Ramos (cell line): ENCODE results near the gene DYNLRB1.

ENCODE experiments used
- in situ Hi-C: fragments of 300-500 bp; cut with MboI; formaldehyde crosslinking; loops from one replicate; pipeline ENCODE4 v1.14.3; 2022; ENCODE audit warnings: low sequenced_read_pairs; ENCODE audit not compliant: unreplicated experiment

DYNLRB1 gene

DNA sequence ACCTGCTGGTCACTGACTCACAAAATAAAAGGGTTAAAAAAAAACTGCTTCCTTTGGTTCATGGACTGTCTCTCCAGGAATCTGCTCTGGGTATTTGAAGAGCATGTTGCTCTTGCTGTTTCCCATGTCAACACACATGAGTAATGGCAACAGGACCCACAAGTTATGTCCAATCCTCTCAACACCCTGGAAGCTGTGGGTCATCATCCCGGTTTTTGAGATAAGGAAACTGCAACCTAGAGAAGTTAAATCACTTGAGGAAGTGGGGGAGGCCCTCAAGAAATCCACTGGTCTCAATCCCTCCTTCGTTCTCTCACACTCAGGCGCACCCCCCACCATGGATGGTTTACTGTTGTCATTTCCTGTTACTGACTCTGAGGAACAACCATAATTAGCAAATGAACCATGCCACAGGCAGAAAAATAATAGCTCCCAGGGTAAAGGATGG, 54.7 kb downstream of the DYNLRB1 start:
- in situ Hi-C loops = no loop called here

DNA sequence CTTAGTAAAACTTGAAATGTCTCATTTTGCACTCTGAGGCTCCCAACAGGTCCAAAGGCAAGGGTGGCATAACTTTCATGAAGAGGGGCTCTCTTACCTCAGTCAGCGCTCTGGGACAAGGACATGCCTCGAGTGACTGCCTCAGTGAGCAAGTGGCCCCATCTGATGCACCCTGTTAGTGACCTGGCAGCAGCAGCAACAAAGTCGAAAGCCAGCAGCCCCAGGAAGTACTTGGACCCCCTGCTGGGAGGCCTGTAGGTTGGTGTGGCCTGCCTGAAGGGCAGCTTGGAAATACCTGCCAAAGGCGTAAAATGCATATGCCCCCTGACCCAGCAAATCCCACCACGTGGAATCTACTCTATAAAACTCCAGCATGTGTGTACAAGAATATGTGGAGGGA, 55.5 kb downstream of the DYNLRB1 start:
- in situ Hi-C loops = no loop called here

DNA sequence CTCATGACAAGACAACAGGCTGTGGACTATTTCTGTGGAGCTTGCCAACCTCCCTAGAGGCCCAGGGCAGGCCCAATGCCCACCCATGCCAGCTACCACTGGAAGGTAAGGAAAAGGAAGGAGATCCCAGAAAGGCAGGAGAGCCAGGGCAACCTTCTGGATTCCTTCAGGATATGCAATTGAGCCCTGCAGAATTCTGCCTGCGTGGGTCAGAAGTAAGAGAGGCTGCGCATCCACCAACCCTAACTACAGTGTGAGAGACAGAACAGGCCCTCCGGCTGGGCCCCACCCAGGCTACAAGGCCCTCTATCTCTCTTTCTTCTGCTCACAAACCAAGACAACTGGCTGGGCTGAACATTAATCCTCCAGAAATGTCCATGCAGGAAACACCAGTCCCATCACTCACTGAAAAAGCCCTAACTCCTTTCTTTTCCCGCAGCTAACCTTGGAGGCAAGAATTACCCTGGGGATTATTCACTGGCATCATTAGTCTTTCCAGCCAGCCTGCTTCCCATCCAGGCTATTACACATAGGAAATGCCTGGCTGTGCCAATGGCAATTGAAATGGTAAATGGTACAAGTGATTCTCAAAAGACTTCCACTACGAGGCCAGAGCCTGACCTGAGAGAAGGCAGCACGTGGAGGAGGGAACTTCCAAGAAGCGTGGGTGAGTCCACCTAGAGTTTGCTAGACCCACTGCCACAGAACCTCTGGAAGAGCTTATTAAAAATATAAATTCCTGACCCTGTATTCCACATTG, 57.5 kb downstream of the DYNLRB1 start:
- in situ Hi-C loops = no loop called here

DNA sequence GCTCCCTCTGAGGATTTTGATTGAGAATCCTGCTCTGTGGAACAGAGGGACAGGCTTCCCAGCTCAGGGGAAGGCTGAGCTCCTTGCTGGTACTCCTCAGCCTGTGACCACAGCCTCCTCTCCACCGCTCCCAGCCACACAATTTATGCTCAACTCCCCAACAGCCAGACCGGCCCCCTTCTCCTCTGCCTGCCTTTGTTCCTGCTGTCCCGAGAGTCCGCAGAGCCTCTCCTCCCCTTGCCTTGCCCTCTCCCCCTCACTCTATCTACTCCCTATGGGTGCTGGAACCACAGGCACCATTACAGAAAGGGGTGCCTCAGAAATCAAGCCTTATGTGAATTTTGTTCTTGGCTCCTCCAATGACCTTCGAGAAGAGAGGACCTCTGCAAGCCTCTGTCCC, 58.2 kb downstream of the DYNLRB1 start:
- in situ Hi-C loops = no loop called here

DNA sequence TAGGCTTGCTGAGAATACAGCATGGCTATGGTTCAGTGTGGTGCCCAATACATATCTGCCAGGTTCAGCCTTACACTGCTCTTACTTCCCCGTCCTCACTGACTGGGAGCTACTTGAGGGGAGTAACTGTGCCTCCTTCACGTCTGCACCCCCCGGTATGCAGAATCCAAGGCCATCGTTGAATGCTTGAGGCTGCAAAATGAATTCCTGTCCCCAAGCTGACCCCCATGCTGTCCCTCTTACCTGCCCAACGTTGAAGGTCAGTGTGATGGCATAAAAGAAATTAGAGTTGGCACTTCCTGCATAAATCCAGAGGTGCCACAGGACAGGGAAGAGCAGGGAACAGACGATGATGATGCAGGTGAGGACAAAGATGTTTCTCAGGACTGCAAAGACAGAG, 58.6 kb downstream of the DYNLRB1 start:
- in situ Hi-C loops = no loop called here

DNA sequence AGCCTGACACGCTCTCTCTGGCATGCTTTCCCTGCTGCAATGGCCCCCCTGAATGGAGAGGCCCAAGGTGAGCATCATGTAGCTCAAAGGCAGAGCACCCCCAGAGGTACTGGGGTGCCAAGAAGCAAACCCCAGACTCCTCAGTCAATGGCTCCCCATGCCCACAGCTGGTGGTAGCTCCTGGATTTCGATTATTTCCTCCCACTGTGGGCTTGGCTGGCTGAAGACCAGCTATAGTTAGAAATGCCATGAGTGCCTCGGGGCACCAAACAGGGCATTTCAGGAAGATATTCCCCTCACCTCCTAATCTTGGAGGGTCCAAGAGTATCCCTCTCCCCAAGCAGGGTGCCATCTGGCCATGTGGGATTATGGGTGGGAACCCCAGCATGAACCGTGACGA, 59.0 kb downstream of the DYNLRB1 start:
- in situ Hi-C loops = no loop called here

DNA sequence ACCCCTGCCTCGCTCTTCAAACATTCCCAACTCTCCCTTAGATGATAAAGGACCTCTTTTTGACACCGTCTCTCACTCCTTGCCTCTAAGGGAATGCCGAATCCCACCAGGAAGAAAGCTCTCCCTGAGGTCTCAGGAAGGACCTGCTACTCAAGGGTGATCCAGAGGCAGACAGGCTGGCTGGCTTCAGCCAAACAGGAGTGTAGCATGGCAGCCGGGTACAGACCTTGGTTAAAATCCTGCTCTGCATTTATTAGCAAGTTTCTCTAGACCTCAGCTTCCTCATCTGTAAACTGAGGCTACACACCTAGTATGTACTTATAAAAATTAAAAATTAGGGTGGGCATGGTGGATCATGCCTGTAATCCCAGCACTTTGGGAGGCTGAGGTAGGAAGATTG, 59.5 kb downstream of the DYNLRB1 start:
- in situ Hi-C loops = no loop called here

DNA sequence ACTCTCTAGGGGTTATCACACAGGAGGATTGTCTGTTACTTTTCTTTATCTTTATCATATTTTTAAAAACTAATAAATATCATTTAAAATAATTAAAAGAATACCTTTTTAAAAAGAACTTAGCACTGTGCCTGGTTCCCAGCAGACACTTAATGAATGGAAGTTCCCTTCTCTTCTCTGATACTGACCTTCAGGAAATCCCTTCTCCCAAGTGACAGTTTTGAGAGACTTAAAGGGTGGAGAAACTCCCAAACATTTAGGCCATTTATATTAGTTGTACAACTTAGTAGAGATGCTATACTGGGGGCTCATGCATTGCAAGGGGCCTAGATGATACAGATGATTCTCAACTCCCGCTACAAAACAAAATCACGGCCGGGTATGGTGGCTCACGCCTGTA, 60.8 kb downstream of the DYNLRB1 start:
- in situ Hi-C loops = no loop called here

DNA sequence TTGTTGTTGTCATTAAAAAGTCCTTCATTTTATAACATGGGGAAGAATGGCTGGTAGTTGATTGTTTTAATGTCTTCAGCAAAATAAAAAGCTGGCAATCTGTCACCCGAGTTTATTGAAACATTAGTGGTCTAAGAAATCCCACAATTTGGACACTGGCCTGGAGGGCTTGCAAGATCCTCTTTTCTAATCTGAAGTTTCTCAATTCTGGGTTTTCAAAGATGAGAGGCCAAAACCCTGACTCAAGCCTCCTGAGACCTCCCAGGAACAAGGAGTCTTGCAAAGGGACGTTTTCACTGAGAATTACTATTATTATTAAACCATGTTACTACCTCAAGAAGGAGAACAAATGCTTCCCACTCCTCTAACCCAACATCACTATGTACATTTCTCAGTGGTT, 61.8 kb downstream of the DYNLRB1 start:
- in situ Hi-C loops = no loop called here

DNA sequence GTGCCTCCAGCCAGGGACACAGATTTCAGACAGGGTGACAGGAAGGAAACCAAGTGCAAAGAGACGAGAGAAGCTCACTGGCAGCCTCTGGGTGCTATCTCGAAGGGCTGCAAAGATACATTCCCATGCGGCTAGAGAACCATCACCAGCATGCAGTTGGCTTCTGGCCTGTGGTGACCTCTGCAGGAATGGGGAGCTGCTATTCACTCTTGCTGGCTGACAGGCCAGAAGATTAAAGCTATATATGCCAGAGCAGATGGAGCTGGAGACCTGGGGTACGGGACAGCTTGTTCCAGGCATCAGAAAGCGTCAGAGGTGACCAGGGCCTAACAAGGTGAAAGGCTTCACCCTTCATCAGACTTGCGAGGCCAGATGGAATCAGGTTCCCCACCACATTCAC, 62.3 kb downstream of the DYNLRB1 start:
- in situ Hi-C loops = no loop called here

DNA sequence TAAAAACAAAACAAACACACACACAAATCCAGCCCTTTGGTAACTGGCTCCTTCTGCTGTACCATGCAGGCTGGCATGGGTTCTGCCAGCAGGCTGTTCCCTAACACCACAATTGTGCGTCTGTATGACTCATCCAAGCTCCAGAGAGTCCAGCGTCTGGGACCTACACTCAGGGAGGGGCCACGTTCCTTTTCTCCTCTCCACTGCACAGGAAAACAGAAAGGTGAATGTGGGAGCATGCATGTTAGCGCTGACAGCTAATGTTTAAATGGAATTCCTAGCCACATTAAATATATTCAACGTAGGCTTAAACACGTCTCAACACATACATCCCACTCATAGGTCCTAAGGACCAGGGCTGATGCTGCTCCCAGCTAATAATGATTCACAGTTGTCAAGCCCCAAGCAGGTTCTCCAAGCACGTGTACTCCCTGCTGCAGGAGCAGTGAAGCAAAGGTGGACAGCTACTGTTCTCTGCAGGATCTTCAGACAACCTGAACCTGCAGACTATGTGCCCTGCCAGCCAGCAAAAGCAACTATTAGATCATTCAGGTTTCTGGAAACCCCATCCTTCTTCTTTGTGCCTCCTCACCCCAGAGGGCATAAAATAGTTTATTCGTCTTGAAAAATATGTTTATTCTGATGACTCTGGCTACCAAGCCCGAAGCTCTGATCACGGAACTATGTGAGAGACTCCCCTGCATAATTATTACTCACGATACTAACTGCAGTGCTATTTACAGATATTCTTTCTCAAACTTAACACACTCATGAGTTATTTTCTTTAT, 63.2 kb downstream of the DYNLRB1 start:
- in situ Hi-C loops = no loop called here

DNA sequence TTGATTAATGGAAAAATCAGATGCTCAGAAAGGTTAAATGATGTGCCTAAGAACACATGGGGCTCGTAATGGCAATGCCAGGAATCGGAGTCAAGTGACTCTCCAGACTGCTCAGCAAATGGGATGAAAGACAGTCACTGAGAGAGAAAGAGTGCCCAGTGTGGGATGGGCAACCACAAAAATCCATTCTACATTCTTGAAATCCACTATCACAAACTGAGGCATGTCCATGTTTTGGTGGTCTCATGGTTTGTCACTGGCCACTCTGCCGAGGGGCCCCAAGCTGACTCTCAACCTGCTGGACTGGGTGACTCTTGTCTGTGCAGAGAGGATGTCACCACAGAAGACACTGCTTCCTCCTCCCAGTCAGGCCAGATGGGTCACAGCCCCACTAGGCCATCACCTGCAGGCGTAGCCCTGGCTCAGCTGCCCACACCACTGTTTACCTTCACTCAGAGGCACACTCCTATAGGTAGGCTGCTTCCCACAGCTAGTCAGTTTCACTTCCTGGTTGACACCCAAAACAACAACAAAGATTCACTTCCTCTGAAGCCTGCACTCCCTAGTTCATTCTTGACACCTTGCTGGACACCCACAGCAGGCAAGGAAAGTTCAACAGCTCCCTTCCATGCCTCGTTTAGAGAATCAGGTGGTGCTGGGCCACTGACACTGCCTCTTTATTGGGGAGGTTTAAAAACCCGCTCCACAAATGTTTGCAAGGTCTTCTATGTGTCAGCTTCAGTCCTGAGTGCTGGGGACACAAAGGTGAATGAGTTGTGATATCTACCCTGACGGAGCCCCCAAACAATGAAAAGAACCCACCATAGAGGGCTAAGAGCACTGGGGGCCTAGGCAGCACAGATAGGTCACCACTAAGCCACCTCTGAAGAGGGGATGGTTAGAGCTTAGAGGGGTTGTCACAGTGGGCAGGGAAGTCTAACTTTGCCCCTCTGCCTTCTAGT, 64.0 kb downstream of the DYNLRB1 start:
- in situ Hi-C loops = no loop called here

DNA sequence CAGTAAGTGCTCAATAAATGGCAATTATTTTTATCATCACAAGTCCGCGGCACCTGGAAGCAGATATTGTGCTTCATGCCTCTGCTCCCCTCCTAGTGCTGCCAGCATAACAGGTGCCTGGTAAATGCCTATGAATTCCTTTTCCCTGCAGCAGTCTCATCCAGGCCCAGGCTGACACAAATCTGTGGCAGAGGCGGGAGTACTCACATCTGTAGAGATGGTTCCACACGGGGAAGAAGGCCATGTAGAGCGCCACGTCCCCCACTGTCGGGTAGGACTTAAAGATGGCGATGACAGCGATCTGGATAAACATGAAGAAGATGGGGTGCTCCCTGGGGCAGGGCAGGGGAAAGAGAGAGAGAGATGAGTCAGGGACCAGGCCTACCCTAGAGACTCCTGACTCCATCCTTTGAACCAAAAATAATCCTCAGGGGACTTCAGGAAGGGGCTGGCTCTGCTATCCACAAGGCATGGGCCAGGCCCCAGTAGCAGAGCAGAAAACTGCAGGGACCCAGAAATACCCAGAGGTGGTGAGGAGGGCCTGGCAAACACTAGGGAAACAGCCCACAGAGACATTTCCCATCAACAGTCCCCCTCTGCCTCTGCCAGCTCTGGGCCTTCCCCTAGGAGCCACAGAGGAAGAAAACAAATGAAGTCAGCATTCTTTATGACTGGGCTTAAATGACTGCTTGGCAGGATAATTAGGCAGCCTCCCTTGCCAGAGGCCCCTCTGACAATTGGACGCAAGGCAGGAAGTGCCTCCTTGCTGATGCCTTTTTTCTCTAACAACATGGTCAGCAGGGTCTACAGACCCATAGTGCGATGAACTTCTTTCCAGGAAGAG, 65.3 kb downstream of the DYNLRB1 start:
- in situ Hi-C loops = no loop called here

DNA sequence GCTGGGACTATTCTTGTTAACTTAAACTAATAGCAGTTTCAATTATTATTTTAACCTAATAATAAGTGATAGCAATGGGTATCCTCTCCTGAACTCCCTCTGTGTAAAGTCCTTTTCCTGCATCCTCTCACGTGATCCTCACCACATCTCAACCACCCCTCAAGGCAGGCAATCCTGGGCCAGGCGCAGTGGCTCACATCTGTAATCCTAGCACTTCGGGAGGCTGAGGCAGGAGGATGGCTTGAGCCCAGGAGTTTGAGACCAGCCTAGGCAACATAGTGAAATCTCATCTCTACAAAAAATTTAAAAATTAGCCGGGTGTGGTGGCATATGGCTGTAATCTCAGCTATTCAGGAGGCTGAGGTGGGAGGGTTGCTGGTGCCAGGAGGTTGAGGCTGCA, 66.0 kb downstream of the DYNLRB1 start:
- in situ Hi-C loops = no loop called here

DNA sequence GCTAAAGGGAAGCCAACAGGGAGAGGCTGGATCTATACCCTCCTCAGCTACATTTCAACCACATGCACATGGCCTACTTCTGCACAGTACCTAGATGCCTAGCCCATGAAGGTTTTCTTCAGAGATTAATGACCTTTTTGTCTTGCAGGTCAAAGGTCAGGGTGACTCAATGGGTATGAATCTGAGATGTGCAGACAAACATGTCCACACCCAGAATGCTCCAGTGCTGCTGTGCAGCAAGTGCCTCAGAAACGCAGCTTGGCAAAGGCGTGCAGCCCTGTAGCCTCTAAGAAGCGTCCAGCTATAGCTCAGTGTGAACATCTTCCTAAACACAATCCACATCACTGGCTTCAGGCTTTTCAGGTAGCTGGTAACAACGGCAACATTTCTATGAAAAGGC, 66.7 kb downstream of the DYNLRB1 start:
- in situ Hi-C loops = no loop called here

DNA sequence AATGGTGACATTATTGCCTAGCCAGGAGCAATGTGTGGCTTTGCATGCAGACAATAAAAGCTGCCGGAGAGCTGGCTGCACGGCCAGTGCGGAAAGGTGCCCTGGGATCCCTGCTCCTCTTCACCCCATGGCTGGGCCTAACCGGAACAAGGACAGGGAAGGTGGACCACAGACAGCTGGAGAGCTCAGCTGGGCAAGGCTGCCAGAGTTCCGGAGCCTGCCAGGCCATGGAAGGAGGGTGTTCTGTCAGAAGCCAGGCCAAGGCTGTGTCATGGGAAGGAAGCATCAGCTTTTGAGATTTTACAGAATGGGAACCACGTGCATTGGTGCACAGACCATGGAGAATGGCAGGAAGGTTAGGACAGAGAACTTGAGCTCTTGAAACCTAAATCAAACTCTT, 67.3 kb downstream of the DYNLRB1 start:
- in situ Hi-C loops = no loop called here

DNA sequence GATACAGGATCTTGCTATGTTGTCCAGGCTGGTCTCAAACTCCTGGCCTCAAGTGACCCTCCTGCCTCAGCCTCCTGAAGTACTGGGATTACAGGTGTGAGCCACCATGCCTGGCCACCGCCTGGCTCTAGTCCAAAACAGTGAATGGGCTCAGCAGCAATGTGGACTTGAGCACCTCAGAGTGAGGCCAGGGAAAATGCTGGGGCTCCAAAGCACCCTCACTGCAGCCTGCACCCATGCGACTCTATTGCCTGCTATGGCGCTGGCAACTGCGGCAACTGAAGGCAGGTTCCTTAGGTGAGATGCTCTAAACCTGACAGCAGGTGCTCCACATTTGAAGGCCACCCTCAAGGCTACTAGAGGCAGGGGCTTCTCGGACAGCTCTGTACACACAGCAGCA, 68.8 kb downstream of the DYNLRB1 start:
- in situ Hi-C loops = no loop called here

DNA sequence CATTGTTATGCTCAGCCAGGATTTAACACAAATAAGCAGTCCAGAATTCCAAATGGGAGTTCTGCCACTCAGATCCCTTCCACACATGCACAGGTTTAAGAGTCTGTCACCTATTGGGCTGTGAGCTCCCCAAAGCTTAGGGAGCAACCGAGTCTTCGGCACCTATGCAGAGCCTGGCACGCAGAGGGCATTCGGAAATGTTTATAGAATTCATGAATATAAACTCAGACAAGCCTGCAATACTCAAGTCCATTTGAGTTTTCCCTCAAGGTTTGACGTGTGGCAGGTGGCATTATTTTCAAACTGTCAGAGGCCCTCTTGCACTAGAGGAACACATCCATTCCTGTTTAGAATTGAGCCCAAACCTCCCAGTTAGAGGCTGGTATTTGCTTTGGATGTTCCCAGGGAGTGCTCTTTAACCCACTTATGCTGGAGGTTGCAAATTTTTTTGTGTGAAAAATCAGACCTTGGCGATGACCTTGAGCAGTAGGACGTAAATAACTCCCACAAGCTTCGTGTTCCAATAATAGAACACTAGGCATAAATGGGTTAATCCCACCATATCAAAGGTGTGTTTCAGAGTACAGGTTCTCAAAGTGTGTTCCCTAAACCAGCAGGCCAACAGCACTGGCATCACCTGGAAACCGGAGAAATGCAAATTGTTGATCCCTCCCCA, 70.4 kb downstream of the DYNLRB1 start:
- in situ Hi-C loops = no loop called here
